GM10266 (cell line): ENCODE measurements around the gene GABRA4.

ENCODE experiments used
- DNase-seq: peaks from one replicate; pipeline ENCODE4 v3.0.0; 2012; ENCODE audit errors: extremely low spot score
- CTCF ChIP-seq: IDR thresholded peaks from 2 replicates; pipeline ENCODE4 v1.5.1; 2012; ENCODE audit warnings: mild to moderate bottlenecking, low read depth; ENCODE audit not compliant: control insufficient read depth, insufficient read depth; ENCODE audit errors: missing control alignments

GABRA4 gene

GRCh38 chr4:46909078-46909477 is 84.3 kb downstream of the GABRA4 start, which contains the start of gene COX7B2:
COX7B2 (minus strand) TSS chr4:46909245; CDS start chr4:46735192, 174,053 bp downstream.
- DNase-seq: no peak
- no peak for TF ChIP-seq CTCF

- DNase-seq: no peak
- TF ChIP-seq CTCF: no peak
Measured at GRCh38 chr4:46908148-46908547, 85.2 kb downstream of the GABRA4 start.

GRCh38 chr4:46900082-46900481 is 93.3 kb downstream of the GABRA4 start:
- no peak for TF ChIP-seq CTCF
- DNase-seq: no peak

GRCh38 chr4:46894826-46895225 is 98.6 kb downstream of the GABRA4 start:
- DNase-seq: no peak
- no peak for TF ChIP-seq CTCF

GRCh38 chr4:46890056-46890455 is 103.3 kb downstream of the GABRA4 start:
- no peak for TF ChIP-seq CTCF
- no peak for DNase-seq

- no peak for TF ChIP-seq CTCF
- no peak for DNase-seq
Measured at GRCh38 chr4:46889410-46889809, 104.0 kb downstream of the GABRA4 start.

GRCh38 chr4:46886711-46887110 is 106.7 kb downstream of the GABRA4 start:
- DNase-seq: peak; percentile 10
- no peak for TF ChIP-seq CTCF

- no peak for DNase-seq
- TF ChIP-seq CTCF: no peak
Measured at GRCh38 chr4:46878641-46879040, 114.7 kb downstream of the GABRA4 start.
